AG04450 (cell line): ENCODE measurements around the gene VTCN1. TPM values are rescaled to one million over a fixed set of nuclear protein-coding genes. Genes with fewer than 3 reads are reported as not detected.

Source experiments
- CTCF ChIA-PET: fragments of 300-600, 350-600 bp; formaldehyde crosslinking; extraction: SDS; loops from one replicate; lab custom pipeline; 2022; ENCODE audit warnings: antibody characterized with exemption, inconsistent platforms; lab: Charles Lee
- POLR2A ChIA-PET: fragments of 350-600 bp; formaldehyde crosslinking; extraction: SDS; loops from one replicate; lab custom pipeline; 2021; ENCODE audit warnings: antibody characterized with exemption, inconsistent platforms; lab: Yijun Ruan, JAX
- DNase-seq: peaks from one replicate; pipeline ENCODE4 v3.0.0-alpha.2; 2011; ENCODE audit warnings: low read depth, low spot score
- H3K27ac ChIP-seq: one replicate; pipeline ENCODE4 v1.5.1; 2012; ENCODE audit warnings: low read depth, low read length, control low read depth
- H3K27me3 ChIP-seq: one replicate; pipeline ENCODE4 v1.6.0; 2012; ENCODE audit warnings: low read length; ENCODE audit not compliant: control insufficient read depth, insufficient read depth
- H3K4me3 ChIP-seq: 2 replicates; pipeline ENCODE4 v1.5.1; 2011; ENCODE audit warnings: mild to moderate bottlenecking, low read depth, low read length, control low read depth
- H3K9me3 ChIP-seq: 2 replicates; pipeline ENCODE4 v1.5.1; 2012; ENCODE audit warnings: low read length; ENCODE audit not compliant: control insufficient read depth, insufficient read depth
- CTCF ChIP-seq: IDR thresholded peaks from 2 replicates; pipeline ENCODE4 v1.5.1; 2011; ENCODE audit warnings: low read depth, low read length, control low read depth, inconsistent platforms
- polyA plus RNA-seq: library from polyadenylated mRNA; depleted of rRNA; stranded (reverse); fragments of >200 nt; gene quantifications from 2 replicates; pipeline ENCODE4 v1.2.3, GENCODE V29; 2011

The VTCN1 gene
- polyA plus RNA-seq, 1 experiment, result not detected

GRCh38 chr1:117118137-117118536, 92.6 kb downstream of the VTCN1 start:
- H3K9me3 ChIP-seq, result no peaks in the 10 kb centered on the region; the same call in 1 of the 2 replicates
- ChIA-PET CTCF (interaction anchor here (0.6 to 2.8 kb wide), 3 partner anchors 10 to 217 kb away, joined by 6 to 22 read pairs (median 16); no protein-coding TSS in a partner anchor), POLR2A (no interaction called here)
- H3K4me3 ChIP-seq, result no peak overlapping the region
- H3K27ac ChIP-seq, result no peak overlapping the region
- DNase-seq, result no peak
- TF ChIP-seq CTCF, result no peak
- H3K27me3 ChIP-seq, result no peaks in the 10 kb centered on the region

DNA sequence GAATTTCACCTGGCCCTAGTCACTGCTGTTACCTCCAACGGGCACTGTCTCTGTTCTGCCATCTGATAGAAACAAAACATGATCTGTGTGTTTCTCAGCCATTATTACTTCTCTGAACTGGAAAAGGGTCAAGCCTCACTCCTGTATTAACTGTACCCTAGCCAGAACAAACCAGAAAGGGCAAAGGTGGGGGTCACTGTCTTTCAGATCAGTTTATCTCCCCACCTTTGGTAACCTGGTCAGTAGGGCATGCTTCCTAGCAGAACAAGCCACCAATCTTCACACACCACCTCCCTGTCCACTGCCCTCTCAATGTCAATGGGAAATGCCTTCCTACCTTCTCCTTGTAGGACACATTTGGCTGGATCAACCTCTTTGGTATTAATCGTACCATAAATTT, 93.0 kb downstream of the VTCN1 start:
- DNase-seq, result no peak
- CTCF ChIA-PET, result interaction anchor here (0.6 kb wide), 1 partner anchor 217 kb away, joined by 6 read pairs; no protein-coding TSS in a partner anchor
- TF ChIP-seq CTCF, result no peak
- Histone ChIP-seq H3K9me3 (no peaks in the 10 kb centered on the region; the same call in 1 of the 2 replicates), H3K4me3 (no peak overlapping the region), H3K27me3 (no peaks in the 10 kb centered on the region), H3K27ac (no peak overlapping the region)
- POLR2A ChIA-PET, result no interaction called here

- ChIA-PET CTCF (interaction anchor here (1.2 kb wide), 1 partner anchor 12 kb away, joined by 7 read pairs; no protein-coding TSS in a partner anchor), POLR2A (no interaction called here)
- no peak for DNase-seq
- no peak for TF ChIP-seq CTCF
- Histone ChIP-seq H3K27ac (no peak overlapping the region), H3K4me3 (no peak overlapping the region), H3K9me3 (no peaks in the 10 kb centered on the region), H3K27me3 (no peaks in the 10 kb centered on the region)
Measured at GRCh38 chr1:117116784-117117130, 94.0 kb downstream of the VTCN1 start.

DNA sequence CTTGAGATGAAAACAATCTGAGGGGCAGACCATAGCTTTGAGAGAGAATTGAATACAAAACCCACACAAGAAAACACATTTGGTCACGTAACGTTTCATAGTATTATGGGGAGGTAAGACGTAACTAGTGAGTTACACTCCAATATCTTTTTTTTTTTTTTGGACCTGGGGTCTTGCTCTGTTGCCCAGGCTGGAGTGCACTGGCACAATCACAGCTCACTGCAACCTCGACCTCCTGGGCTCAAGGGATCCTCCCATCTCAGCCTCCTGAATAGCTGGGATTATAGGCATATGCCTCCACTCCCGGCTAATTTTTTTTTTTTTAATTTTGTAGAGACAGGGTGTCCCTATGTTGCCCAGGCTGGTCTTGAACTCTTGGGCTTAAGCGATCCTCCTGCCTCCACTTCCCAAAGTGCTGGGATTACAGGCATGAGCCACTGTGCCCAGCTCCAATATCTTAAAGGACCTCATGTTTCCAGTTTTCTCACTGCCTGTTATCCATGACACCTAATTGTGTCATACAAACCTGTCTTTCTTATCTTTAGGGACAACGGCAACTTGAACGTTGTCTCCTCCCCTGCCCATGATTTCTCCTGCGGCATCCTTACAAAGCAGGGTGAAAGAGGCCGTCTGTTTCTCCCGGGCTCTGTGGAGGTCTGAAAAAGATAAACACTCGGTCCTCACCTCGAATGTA, 94.5 kb downstream of the VTCN1 start:
- no peak overlapping the region for H3K27ac ChIP-seq
- no peak overlapping the region for H3K4me3 ChIP-seq
- ChIA-PET POLR2A (interaction anchor here (0.8 kb wide), 1 partner anchor 23 kb away, joined by 3 read pairs; no protein-coding TSS in a partner anchor), CTCF (interaction anchor here (1.2 to 1.5 kb wide), 3 partner anchors 12 to 169 kb away, joined by 6 to 7 read pairs (median 7); no protein-coding TSS in a partner anchor)
- no peak for TF ChIP-seq CTCF
- no peaks in the 10 kb centered on the region for H3K27me3 ChIP-seq
- no peaks in the 10 kb centered on the region for H3K9me3 ChIP-seq
- DNase-seq, result no peak

GRCh38 chr1:117114877-117115276, 95.8 kb downstream of the VTCN1 start:
- TF ChIP-seq CTCF, result no peak
- POLR2A ChIA-PET, result interaction anchor here (0.9 kb wide), 1 partner anchor 18 kb away, joined by 4 read pairs; no protein-coding TSS in a partner anchor
- CTCF ChIA-PET, result interaction anchor here (0.7 to 1.5 kb wide), 4 partner anchors 14 to 170 kb away, joined by 3 to 7 read pairs (median 4); no protein-coding TSS in a partner anchor
- Histone ChIP-seq H3K27ac (no peak overlapping the region), H3K4me3 (no peak overlapping the region), H3K27me3 (no peaks in the 10 kb centered on the region), H3K9me3 (no peaks in the 10 kb centered on the region)
- DNase-seq, result no peak
